ENCODE measurements around the gene EXD2. TPM values are rescaled to one million over a fixed set of nuclear protein-coding genes. Genes with fewer than 3 reads are reported as not detected.

The EXD2 gene
- total RNA-seq, 6 donors from 2014 or later, result 18.4 to 30.4 (median 21.1) TPM

DNA sequence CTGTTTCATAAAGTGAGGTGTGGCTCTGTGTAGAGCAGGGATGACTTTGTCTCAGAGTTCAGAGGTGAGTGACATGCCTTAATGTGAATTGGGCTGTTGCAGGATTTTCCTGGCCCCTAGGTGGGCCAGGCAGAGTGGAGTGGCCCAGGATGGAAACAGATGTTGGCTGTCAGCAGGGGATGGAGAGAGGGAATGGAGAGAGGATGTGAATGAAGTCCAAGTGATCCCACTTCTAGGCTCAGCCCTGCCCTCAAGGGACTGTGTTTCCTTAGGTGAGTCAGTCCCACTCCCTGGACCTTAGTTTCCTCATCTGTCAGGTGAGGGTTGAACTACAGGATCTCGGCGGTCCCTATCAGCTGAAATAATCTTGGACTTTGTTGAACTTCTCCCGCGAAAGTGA, 76.2 kb downstream of the EXD2 start:
- H3K27me3 ChIP-seq, result no peaks in the 10 kb centered on the region
- DNase-seq, result no peak
- no peak overlapping the region for H3K27ac ChIP-seq
- H3K4me3 ChIP-seq, result no peak overlapping the region
- TF ChIP-seq POLR2AphosphoS5 (IDR thresholded peaks at IDR 0.05) (no peak), EP300 (IDR thresholded peaks at IDR 0.05) (no peak), POLR2A (IDR thresholded peaks at IDR 0.05) (no peak)
- TF ChIP-seq, protein P1, sequence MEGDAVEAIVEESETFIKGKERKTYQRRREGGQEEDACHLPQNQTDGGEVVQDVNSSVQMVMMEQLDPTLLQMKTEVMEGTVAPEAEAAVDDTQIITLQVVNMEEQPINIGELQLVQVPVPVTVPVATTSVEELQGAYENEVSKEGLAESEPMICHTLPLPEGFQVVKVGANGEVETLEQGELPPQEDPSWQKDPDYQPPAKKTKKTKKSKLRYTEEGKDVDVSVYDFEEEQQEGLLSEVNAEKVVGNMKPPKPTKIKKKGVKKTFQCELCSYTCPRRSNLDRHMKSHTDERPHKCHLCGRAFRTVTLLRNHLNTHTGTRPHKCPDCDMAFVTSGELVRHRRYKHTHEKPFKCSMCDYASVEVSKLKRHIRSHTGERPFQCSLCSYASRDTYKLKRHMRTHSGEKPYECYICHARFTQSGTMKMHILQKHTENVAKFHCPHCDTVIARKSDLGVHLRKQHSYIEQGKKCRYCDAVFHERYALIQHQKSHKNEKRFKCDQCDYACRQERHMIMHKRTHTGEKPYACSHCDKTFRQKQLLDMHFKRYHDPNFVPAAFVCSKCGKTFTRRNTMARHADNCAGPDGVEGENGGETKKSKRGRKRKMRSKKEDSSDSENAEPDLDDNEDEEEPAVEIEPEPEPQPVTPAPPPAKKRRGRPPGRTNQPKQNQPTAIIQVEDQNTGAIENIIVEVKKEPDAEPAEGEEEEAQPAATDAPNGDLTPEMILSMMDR (IDR thresholded peaks at IDR 0.05), result no peak
- H3K9me3 ChIP-seq, result no peaks in the 10 kb centered on the region
- no peaks in the 10 kb centered on the region for H3K4me1 ChIP-seq
- ATAC-seq (ENCODE audit: low FRiP score in 2 of 2), result no peak
- H3K36me3 ChIP-seq, result no peaks in the 10 kb centered on the region
- WGBS, 2 donors, result 85 to 89% methylated on average over 4 of the region's 4 CpGs

DNA sequence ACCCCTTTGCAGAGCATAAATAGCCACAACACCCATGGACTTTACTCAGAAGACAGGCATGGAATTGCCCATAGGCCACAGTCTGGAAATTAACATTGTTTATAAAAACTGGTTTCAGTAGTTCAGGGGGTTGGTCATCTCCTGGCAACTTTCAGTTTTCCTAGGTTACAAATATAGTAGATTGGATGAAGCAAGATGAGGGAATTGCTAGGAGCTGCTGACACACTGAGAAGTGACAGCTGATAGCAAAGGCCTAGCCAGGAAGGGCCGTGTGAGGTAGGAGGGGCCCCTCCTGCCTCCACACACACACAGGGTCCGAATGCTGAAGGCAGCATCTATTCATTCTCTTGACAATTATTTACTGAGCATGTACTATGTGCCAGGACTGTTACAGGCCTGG, 76.9 kb downstream of the EXD2 start:
- WGBS, 2 donors, result 72 to 82% methylated on average over 2 of the region's 2 CpGs

DNA sequence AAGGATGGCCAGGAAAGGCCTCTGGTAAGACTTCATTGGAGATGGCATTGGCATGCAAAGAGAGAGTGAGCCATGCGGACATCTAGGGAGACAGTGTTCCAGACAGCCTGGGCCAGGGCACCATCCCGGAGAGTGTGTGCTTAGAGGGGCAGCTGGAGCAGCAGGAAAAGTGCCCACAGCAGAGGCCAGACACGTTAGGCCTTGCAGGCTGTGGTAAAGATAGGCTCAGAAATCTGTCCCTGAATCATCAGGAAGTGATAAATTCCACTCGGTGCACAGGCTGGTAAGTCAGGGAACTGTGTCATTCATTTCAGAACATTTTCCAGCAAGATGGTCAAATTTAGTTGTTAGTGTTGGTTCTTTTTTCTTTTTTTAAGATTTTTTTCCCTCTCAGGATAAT, 77.5 kb downstream of the EXD2 start:
- no peak for ATAC-seq (ENCODE audit: low FRiP score in 2 of 2)
- Histone ChIP-seq H3K27ac (no peak overlapping the region), H3K9me3 (no peaks in the 10 kb centered on the region), H3K36me3 (no peaks in the 10 kb centered on the region), H3K4me1 (no peaks in the 10 kb centered on the region), H3K4me3 (no peak overlapping the region), H3K27me3 (no peaks in the 10 kb centered on the region)
- 70 to 80% methylated on average over 4 of the region's 4 CpGs for WGBS, 2 donors
- TF ChIP-seq POLR2A (IDR thresholded peaks at IDR 0.05) (no peak), EP300 (IDR thresholded peaks at IDR 0.05) (no peak), POLR2AphosphoS5 (IDR thresholded peaks at IDR 0.05) (no peak)
- TF ChIP-seq, protein P1 (IDR thresholded peaks at IDR 0.05), result no peak
- no peak for DNase-seq

More for the DNA sequence above, 76.9 kb downstream of the EXD2 start:
- no peaks in the 10 kb centered on the region for H3K36me3 ChIP-seq
- H3K9me3 ChIP-seq, result no peaks in the 10 kb centered on the region
- H3K27ac ChIP-seq, result no peak overlapping the region
- TF ChIP-seq, protein P1 (IDR thresholded peaks at IDR 0.05), result no peak
- TF ChIP-seq EP300 (IDR thresholded peaks at IDR 0.05) (no peak), POLR2A (IDR thresholded peaks at IDR 0.05) (no peak), POLR2AphosphoS5 (IDR thresholded peaks at IDR 0.05) (no peak)
- H3K4me1 ChIP-seq, result no peaks in the 10 kb centered on the region
- H3K27me3 ChIP-seq, result no peaks in the 10 kb centered on the region
- no peak for DNase-seq
- H3K4me3 ChIP-seq, result no peak overlapping the region
- ATAC-seq (ENCODE audit: low FRiP score in 2 of 2), result no peak

DNA sequence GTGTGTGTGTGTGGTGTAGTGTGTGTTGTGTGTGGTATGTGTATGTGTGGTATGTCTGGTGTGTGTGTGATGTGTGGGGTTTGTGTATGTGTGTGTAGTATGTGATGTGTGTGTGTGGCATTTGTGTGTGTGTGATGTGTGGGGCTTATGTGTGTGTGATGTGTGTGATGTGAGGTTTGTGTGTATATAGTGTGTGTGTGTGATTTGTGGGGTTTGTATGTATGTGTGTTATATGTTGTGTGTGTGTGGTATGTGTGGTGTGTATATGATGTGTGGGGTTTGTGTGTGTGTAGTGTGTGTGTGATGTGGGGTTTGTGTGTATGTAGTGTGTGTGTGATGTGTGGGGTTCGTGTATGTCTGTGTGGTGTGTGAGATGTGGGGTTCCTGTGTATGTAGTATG, 78.1 kb downstream of the EXD2 start:
- DNase-seq (no peak), ATAC-seq (ENCODE audit: low FRiP score in 2 of 2) (no peak)
- TF ChIP-seq POLR2AphosphoS5 (IDR thresholded peaks at IDR 0.05) (no peak), POLR2A (IDR thresholded peaks at IDR 0.05) (no peak), EP300 (IDR thresholded peaks at IDR 0.05) (no peak)
- TF ChIP-seq, protein P1 (IDR thresholded peaks at IDR 0.05), result no peak
- Histone ChIP-seq H3K27me3 (no peaks in the 10 kb centered on the region), H3K4me1 (no peaks in the 10 kb centered on the region), H3K36me3 (no peaks in the 10 kb centered on the region), H3K27ac (no peak overlapping the region), H3K9me3 (no peaks in the 10 kb centered on the region), H3K4me3 (no peak overlapping the region)
- 80 to 93% methylated on average over 1 of the region's 1 CpG for WGBS, 2 donors

DNA sequence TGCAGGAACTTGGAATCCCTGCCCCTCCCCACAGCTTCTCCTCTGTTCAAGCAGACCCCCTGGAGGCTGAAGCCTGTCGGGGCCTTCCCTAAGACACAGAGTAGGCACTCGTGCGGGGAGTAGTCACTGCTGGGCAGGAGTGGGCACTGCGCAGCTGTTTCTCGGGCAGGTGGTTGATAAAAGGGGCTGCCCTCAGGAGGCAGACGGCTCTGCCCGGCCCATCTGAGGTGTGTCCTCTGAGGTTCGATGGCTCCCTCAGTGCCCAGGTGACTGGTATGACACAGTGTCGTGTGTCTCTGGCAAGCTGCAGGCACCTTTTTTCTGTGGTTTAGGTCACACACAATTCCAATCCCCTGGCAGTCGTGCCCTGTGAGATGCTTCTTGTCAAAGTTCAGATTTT, 78.8 kb downstream of the EXD2 start:
- Histone ChIP-seq H3K36me3 (no peaks in the 10 kb centered on the region), H3K4me1 (no peaks in the 10 kb centered on the region), H3K4me3 (no peak overlapping the region), H3K27ac (no peak overlapping the region), H3K27me3 (no peaks in the 10 kb centered on the region), H3K9me3 (no peaks in the 10 kb centered on the region)
- no peak for DNase-seq
- WGBS, 2 donors, result 84 to 95% methylated on average over 10 of the region's 10 CpGs
- ATAC-seq (ENCODE audit: low FRiP score in 2 of 2), result no peak
- TF ChIP-seq POLR2A (IDR thresholded peaks at IDR 0.05) (no peak), POLR2AphosphoS5 (IDR thresholded peaks at IDR 0.05) (no peak), EP300 (IDR thresholded peaks at IDR 0.05) (no peak)
- TF ChIP-seq, protein P1 (IDR thresholded peaks at IDR 0.05), result no peak

Data from upper lobe of left lung (tissue), 6 donors.